NCI-H226 (cell line): ENCODE data around the gene UHRF1.
"Not testable (repeated sequence)": the region's sequence is repeated elsewhere in the genome, so short reads cannot be mapped to it uniquely, and the experiment has no call there.

Experiments used
- DNase-seq: peaks from one replicate; pipeline ENCODE4 v3.0.0-alpha.2; 2015

UHRF1 gene

GRCh38 chr19:4909156-4909896 is at the start of gene UHRF1:
Gene UHRF1, plus strand, starts transcription at chr19:4909501. Its CDS starts 1,385 bp downstream, at chr19:4910886.
- DNase-seq, result peak; percentile 53

GRCh38 chr19:4859697-4860096 is 49.6 kb upstream of the UHRF1 start:
- DNase-seq, result no peak

- DNase-seq, result no peak
Measured at GRCh38 chr19:4861147-4861546, 48.2 kb upstream of the UHRF1 start.

GRCh38 chr19:4866595-4867424 is 42.5 kb upstream of the UHRF1 start:
- DNase-seq, result peak; percentile 43

GRCh38 chr19:4867534-4868285 is 41.6 kb upstream of the UHRF1 start, which contains the start of gene PLIN3:
Gene PLIN3, minus strand, starts transcription at chr19:4867667. Its CDS starts 6,273 bp downstream, at chr19:4861394.
- DNase-seq, result peak; percentile 82

GRCh38 chr19:4868286-4868834 is 40.9 kb upstream of the UHRF1 start:
- no peak for DNase-seq

- DNase-seq, result peak; percentile 88
Measured at GRCh38 chr19:4870025-4870700, 39.1 kb upstream of the UHRF1 start.

GRCh38 chr19:4871711-4872110 is 37.6 kb upstream of the UHRF1 start:
- DNase-seq, result no peak

- DNase-seq, result no peak
Measured at GRCh38 chr19:4873930-4874329, 35.4 kb upstream of the UHRF1 start.

GRCh38 chr19:4877753-4878490 is 31.4 kb upstream of the UHRF1 start:
- DNase-seq, result no peak

- no peak for DNase-seq
Measured at GRCh38 chr19:4878491-4878968, 30.8 kb upstream of the UHRF1 start.

- DNase-seq, result no peak
Measured at GRCh38 chr19:4879041-4879440, 30.3 kb upstream of the UHRF1 start.

GRCh38 chr19:4882874-4883273 is 26.4 kb upstream of the UHRF1 start:
- not testable (repeated sequence) for DNase-seq

- not testable (repeated sequence) for DNase-seq
Measured at GRCh38 chr19:4884993-4885392, 24.3 kb upstream of the UHRF1 start.

GRCh38 chr19:4887803-4888202 is 21.5 kb upstream of the UHRF1 start:
- not testable (repeated sequence) for DNase-seq

GRCh38 chr19:4889034-4889815 is 20.1 kb upstream of the UHRF1 start:
- peak; percentile 85 for DNase-seq

- DNase-seq, result no peak
Measured at GRCh38 chr19:4891066-4891465, 18.2 kb upstream of the UHRF1 start.

- DNase-seq, result not testable (repeated sequence)
Measured at GRCh38 chr19:4892962-4893361, 16.3 kb upstream of the UHRF1 start.

- peak; percentile 35 for DNase-seq
Measured at GRCh38 chr19:4896372-4896771, 12.9 kb upstream of the UHRF1 start.

GRCh38 chr19:4897146-4897545 is 12.2 kb upstream of the UHRF1 start:
- no peak for DNase-seq
